Esophagus muscularis mucosa (tissue), 4 donors: ENCODE data around the gene PKLR. TPM values are rescaled to one million over a fixed set of nuclear protein-coding genes. Genes with fewer than 3 reads are reported as not detected.

ENCODE experiments used
- DNase-seq: peaks from one replicate; pipeline ENCODE4 v3.0.0-alpha.2; 2017; ENCODE audit errors: extremely low spot score
- H3K27ac ChIP-seq, 4 donors: fragments of 200-600 bp; sonication (generic); replicated peaks in 1 of 4; 1 replicate in 3 of 4; 2 replicates in 1 of 4; pipeline ENCODE4 v1.5.1; 2016 to 2019; ENCODE audit warnings: mild to moderate bottlenecking in 1 of 4
- H3K27me3 ChIP-seq, 4 donors: fragments of 200-600 bp; sonication (generic); one replicate each; pipeline versions ENCODE4 v1.5.1 to v1.6.0; 2016 to 2019
- H3K36me3 ChIP-seq, 4 donors: fragments of 200-600 bp; sonication (generic); one replicate each; pipeline ENCODE4 v1.5.1; 2016 to 2019
- H3K4me1 ChIP-seq, 4 donors: fragments of 200-600 bp; sonication (generic); one replicate each; pipeline ENCODE4 v1.5.1; 2016 to 2019
- H3K4me3 ChIP-seq, 4 donors: fragments of 200-600 bp; sonication (generic); 1 replicate in 2 of 4; 2 replicates in 2 of 4; pipeline ENCODE4 v1.5.1; 2016 to 2019; ENCODE audit warnings: mild to moderate bottlenecking in 4 of 4, moderate library complexity in 1 of 4
- H3K9me3 ChIP-seq, 4 donors: fragments of 200-600 bp; sonication (generic); 1 replicate in 3 of 4; 2 replicates in 1 of 4; pipeline ENCODE4 v1.5.1; 2016 to 2019
- CTCF ChIP-seq, 3 experiments: fragments of 200-600 bp in 2 of 3; fragments of 450-650 bp in 1 of 3; sonication (generic) in 2 of 3; IDR thresholded peaks; one replicate each; pipeline ENCODE4 v1.5.1; 2017 to 2019; ENCODE audit warnings: antibody characterized with exemption in 3 of 3, mild to moderate bottlenecking in 2 of 3, moderate library complexity in 1 of 3
- EP300 ChIP-seq: sonication (generic); formaldehyde crosslinking; IDR thresholded peaks from one replicate; pipeline ENCODE4 v1.6.1; 2017; ENCODE audit warnings: antibody characterized with exemption
- POLR2A ChIP-seq: fragments of 450-650 bp; IDR thresholded peaks from one replicate; pipeline ENCODE4 v1.6.1; 2017; ENCODE audit warnings: antibody characterized with exemption, moderate library complexity, mild to moderate bottlenecking, low read depth
- POLR2AphosphoS5 ChIP-seq, 2 donors: sonication (generic); formaldehyde crosslinking; IDR thresholded peaks; one replicate each; pipeline ENCODE4 v1.6.1; 2017; ENCODE audit warnings: antibody characterized with exemption in 2 of 2
- WGBS: methylation state at CpG from one replicate; pipeline ENCODE4 v1.1.5; 2018; 5-methylcytosine and 5-hydroxymethylcytosine counted together
- intact Hi-C: fragments of 100-400 bp; cut with DNase I; formaldehyde crosslinking; loops from one replicate; pipeline ENCODE4 v1.15.1; 2023
- total RNA-seq, 4 donors: library from RNA; depleted of rRNA; stranded (reverse); fragments of >200 nt; gene quantifications; one replicate each; pipeline versions ENCODE4 v1.1.0 to v1.2.1, GENCODE V29; 2016

PKLR gene
- total RNA-seq, 4 donors from 2014 or later, result not detected

GRCh38 chr1:155279268-155279667 lies 22.0 kb downstream of the PKLR start:
- peaks cover 18 to 28% (median 23%) of the 10 kb centered on the region in 4 donors for H3K4me1 ChIP-seq
- H3K27me3 ChIP-seq, result no peaks in the 10 kb centered on the region
- intact Hi-C loops, result loop anchor here (2.0 to 5.0 kb wide), 2 partner anchors 42 to 313 kb away; partner anchors contain the start of gene RUSC1
- DNase-seq, result no peak
- no peak overlapping the region for H3K4me3 ChIP-seq
- no peaks in the 10 kb centered on the region for H3K9me3 ChIP-seq
- no peak overlapping the region for H3K27ac ChIP-seq
- TF ChIP-seq POLR2AphosphoS5 (IDR thresholded peaks at IDR 0.05) (no peak), EP300 (no peak), POLR2A (no peak), CTCF (IDR thresholded peaks at IDR 0.05) (no peak)
- WGBS, result 76% methylated on average over 2 of the region's 2 CpGs
- peaks cover 0 to 11% (median 0%) of the 10 kb centered on the region in 4 donors for H3K36me3 ChIP-seq

GRCh38 chr1:155278689-155279160 lies 22.5 kb downstream of the PKLR start:
- H3K9me3 ChIP-seq, result no peaks in the 10 kb centered on the region
- WGBS, result 55% methylated on average over 10 of the region's 10 CpGs
- TF ChIP-seq CTCF (IDR thresholded peaks at IDR 0.05) (no peak), POLR2A (no peak), POLR2AphosphoS5 (IDR thresholded peaks at IDR 0.05) (no peak), EP300 (no peak)
- DNase-seq, result no peak
- H3K4me1 ChIP-seq, result peaks cover 18 to 31% (median 26%) of the 10 kb centered on the region in 4 donors
- intact Hi-C loops, result loop anchor here (2.0 to 5.0 kb wide), 2 partner anchors 42 to 314 kb away; partner anchors contain the start of gene RUSC1
- H3K27me3 ChIP-seq, result no peaks in the 10 kb centered on the region
- peak overlapping the region in 1 of 4 donors; percentile 82 for H3K4me3 ChIP-seq
- no peak overlapping the region for H3K27ac ChIP-seq
- peaks cover 0 to 9% (median 0%) of the 10 kb centered on the region in 4 donors for H3K36me3 ChIP-seq

GRCh38 chr1:155277902-155278688 lies 23.1 kb downstream of the PKLR start:
- intact Hi-C loops, result loop anchor here (2.0 to 5.0 kb wide), 2 partner anchors 43 to 314 kb away; partner anchors contain the start of gene RUSC1
- Histone ChIP-seq H3K27me3 (no peaks in the 10 kb centered on the region), H3K36me3 (peaks cover 0 to 6% (median 0%) of the 10 kb centered on the region in 4 donors), H3K4me3 (peak overlapping the region; percentile 71 to 84 (median 77)), H3K27ac (peak overlapping the region; percentile 74 to 85 (median 78)), H3K4me1 (peaks cover 18 to 34% (median 29%) of the 10 kb centered on the region in 4 donors), H3K9me3 (no peaks in the 10 kb centered on the region)
- no peak for TF ChIP-seq POLR2A
- no peak for TF ChIP-seq EP300
- TF ChIP-seq POLR2AphosphoS5 (IDR thresholded peaks at IDR 0.05), result no peak
- TF ChIP-seq CTCF (IDR thresholded peaks at IDR 0.05), result peak in 2 of 3 experiments; percentile 15 to 30
- no peak for DNase-seq
- WGBS, result under 1% methylated on average over 15 of the region's 29 CpGs

- TF ChIP-seq EP300, result no peak
- peak; percentile 67 to 84 (median 73) for TF ChIP-seq CTCF (IDR thresholded peaks at IDR 0.05)
- peak in 1 of 2 donors; percentile 78 for TF ChIP-seq POLR2AphosphoS5 (IDR thresholded peaks at IDR 0.05)
- no peak for TF ChIP-seq POLR2A
- Histone ChIP-seq H3K4me1 (peaks cover 20 to 38% (median 33%) of the 10 kb centered on the region in 4 donors), H3K36me3 (no peaks in the 10 kb centered on the region), H3K4me3 (peak within 1 kb of the TSS; percentile 71 to 84 (median 77)), H3K9me3 (no peaks in the 10 kb centered on the region), H3K27me3 (no peaks in the 10 kb centered on the region), H3K27ac (peak within 1 kb of the TSS; percentile 74 to 85 (median 78))
- 3% methylated on average over 15 of the region's 68 CpGs for WGBS
- DNase-seq, result peak; percentile 99
- intact Hi-C loops, result loop anchor here (5.0 kb wide), 1 partner anchor 315 kb away; no protein-coding TSS in a partner anchor
These were observed 24.0 kb downstream of the PKLR start, which contains the start of gene HCN3 for GRCh38 chr1:155277070-155277901. HCN3 (plus strand) TSS chr1:155277463; CDS start chr1:155277591, 128 bp downstream.
